Activated T-cell treated with anti-CD3 and anti-CD28 coated beads, Interleukin-2, amount 50 U/mL, for 72 hours (primary cell): ENCODE measurements around the gene CR2. TPM values are rescaled to one million over a fixed set of nuclear protein-coding genes. Genes with fewer than 3 reads are reported as not detected.
A peak's percentile ranks its signal among the peaks of the same experiment; 100 is the strongest.

Experiments
- ATAC-seq, 2 donors: fragments of 150-1000 bp; cut with Tn5 transposase; replicated peaks in 1 of 2; 2 replicates each; pipeline ENCODE4 v1.10.0; 2021; ENCODE audit warnings: moderate library complexity in 2 of 2, mild to moderate bottlenecking in 1 of 2
- DNase-seq, 2 donors: peaks; one replicate each; pipeline ENCODE4 v3.0.0; 2021 to 2022; ENCODE audit warnings: mixed read lengths in 1 of 2
- H3K27ac Mint-ChIP-seq: one replicate; pipeline ENCODE4 v1.8.0; 2022; ENCODE audit warnings: mild to moderate bottlenecking, moderate library complexity, mixed read lengths
- H3K27me3 Mint-ChIP-seq: one replicate; pipeline ENCODE4 v1.8.0; 2022; ENCODE audit warnings: low read depth, mixed read lengths
- H3K36me3 Mint-ChIP-seq, 2 donors: one replicate each; pipeline ENCODE4 v1.8.0; 2022; ENCODE audit warnings: mixed read lengths in 2 of 2, mild to moderate bottlenecking in 1 of 2; ENCODE audit not compliant: insufficient read depth in 2 of 2
- H3K4me1 Mint-ChIP-seq: one replicate; pipeline ENCODE4 v1.8.0; 2022; ENCODE audit warnings: low read depth, mixed read lengths
- H3K4me3 Mint-ChIP-seq, 2 donors: one replicate each; pipeline ENCODE4 v1.8.0; 2022; ENCODE audit warnings: mild to moderate bottlenecking in 2 of 2, mixed read lengths in 2 of 2, moderate library complexity in 2 of 2
- H3K9me3 Mint-ChIP-seq, 2 donors: one replicate each; pipeline ENCODE4 v1.8.0; 2022; ENCODE audit warnings: mixed read lengths in 2 of 2
- total RNA-seq, 2 donors: library from RNA; stranded (reverse); gene quantifications; one replicate each; pipeline ENCODE4 v1.2.3, GENCODE V29; 2022

CR2 gene
- under 1 TPM; 0.07 to 0.26 TPM for total RNA-seq

GRCh38 chr1:207454046-207454964 is at the start of gene CR2:
Gene CR2 (plus strand): TSS chr1:207454328. CDS start chr1:207454419, 91 bp downstream.
- no peaks in the 10 kb centered on the region for H3K36me3 Mint-ChIP-seq
- peaks cover 8% of the 10 kb centered on the region for H3K4me1 Mint-ChIP-seq
- H3K4me3 Mint-ChIP-seq: peak within 1 kb of the TSS; percentile 72 to 73
- no peak within 1 kb of the TSS for H3K27ac Mint-ChIP-seq
- DNase-seq: peak; percentile 67 to 81
- ATAC-seq: peak; percentile 88 to 89
- no peaks in the 10 kb centered on the region for H3K9me3 Mint-ChIP-seq
- peaks cover 22% of the 10 kb centered on the region for H3K27me3 Mint-ChIP-seq

- peaks cover 0 to 3% of the 10 kb centered on the region in 2 donors for H3K9me3 Mint-ChIP-seq
- DNase-seq (no peak), ATAC-seq (peak; percentile 81 to 88)
- no peak overlapping the region for H3K4me3 Mint-ChIP-seq
- H3K27ac Mint-ChIP-seq: no peak overlapping the region
- H3K4me1 Mint-ChIP-seq: peaks cover 27% of the 10 kb centered on the region
- peaks cover 2 to 8% of the 10 kb centered on the region in 2 donors for H3K36me3 Mint-ChIP-seq
- H3K27me3 Mint-ChIP-seq: peaks cover 6% of the 10 kb centered on the region
Observed at GRCh38 chr1:207404849-207405525, 49.1 kb upstream of the CR2 start.

GRCh38 chr1:207405814-207406213 is 48.3 kb upstream of the CR2 start:
- DNase-seq (no peak), ATAC-seq (no peak)
- Mint-ChIP-seq H3K4me1 (peaks cover 27% of the 10 kb centered on the region), H3K27me3 (peaks cover 6% of the 10 kb centered on the region), H3K9me3 (peaks cover 0 to under 1% of the 10 kb centered on the region in 2 donors), H3K36me3 (peaks cover 1 to 3% of the 10 kb centered on the region in 2 donors), H3K27ac (no peak overlapping the region), H3K4me3 (no peak overlapping the region)

- ATAC-seq (peak; percentile 39 to 73), DNase-seq (no peak)
- H3K4me3 Mint-ChIP-seq: peak overlapping the region; percentile 8 to 40
- peak overlapping the region; percentile 75 for H3K27ac Mint-ChIP-seq
- peaks cover 40% of the 10 kb centered on the region for H3K4me1 Mint-ChIP-seq
- H3K9me3 Mint-ChIP-seq: no peaks in the 10 kb centered on the region
- peaks cover 6% of the 10 kb centered on the region for H3K27me3 Mint-ChIP-seq
- no peaks in the 10 kb centered on the region for H3K36me3 Mint-ChIP-seq
Observed at GRCh38 chr1:207407655-207408260, 46.4 kb upstream of the CR2 start.

GRCh38 chr1:207412845-207413244 is 41.3 kb upstream of the CR2 start:
- DNase-seq (no peak), ATAC-seq (peak; percentile 32 to 44)
- no peak overlapping the region for H3K27ac Mint-ChIP-seq
- H3K27me3 Mint-ChIP-seq: no peaks in the 10 kb centered on the region
- no peaks in the 10 kb centered on the region for H3K9me3 Mint-ChIP-seq
- peaks cover 48% of the 10 kb centered on the region for H3K4me1 Mint-ChIP-seq
- peak overlapping the region in 1 of 2 donors; percentile 62 for H3K4me3 Mint-ChIP-seq
- no peaks in the 10 kb centered on the region for H3K36me3 Mint-ChIP-seq

GRCh38 chr1:207414606-207415108 is 39.5 kb upstream of the CR2 start:
- Mint-ChIP-seq H3K27me3 (no peaks in the 10 kb centered on the region), H3K27ac (no peak overlapping the region), H3K4me3 (peak overlapping the region; percentile 44 to 50), H3K4me1 (peaks cover 38% of the 10 kb centered on the region), H3K9me3 (no peaks in the 10 kb centered on the region), H3K36me3 (no peaks in the 10 kb centered on the region)
- ATAC-seq: peak; percentile 78 to 83
- DNase-seq: peak; percentile 49 to 73

GRCh38 chr1:207417076-207417475 is 37.1 kb upstream of the CR2 start:
- Mint-ChIP-seq H3K4me3 (no peak overlapping the region), H3K9me3 (peaks cover 0 to 5% of the 10 kb centered on the region in 2 donors), H3K4me1 (peaks cover 31% of the 10 kb centered on the region), H3K36me3 (peaks cover 0 to 5% of the 10 kb centered on the region in 2 donors), H3K27ac (no peak overlapping the region), H3K27me3 (no peaks in the 10 kb centered on the region)
- DNase-seq (no peak), ATAC-seq (no peak)

- Mint-ChIP-seq H3K27ac (no peak overlapping the region), H3K9me3 (peaks cover 0 to 5% of the 10 kb centered on the region in 2 donors), H3K36me3 (peaks cover 0 to 5% of the 10 kb centered on the region in 2 donors), H3K4me1 (peaks cover 18% of the 10 kb centered on the region), H3K4me3 (no peak overlapping the region), H3K27me3 (no peaks in the 10 kb centered on the region)
- no peak for DNase-seq
- ATAC-seq: no peak
Observed at GRCh38 chr1:207418351-207418750, 35.8 kb upstream of the CR2 start.

GRCh38 chr1:207420109-207420508 is 34.0 kb upstream of the CR2 start:
- peaks cover 0 to 5% of the 10 kb centered on the region in 2 donors for H3K9me3 Mint-ChIP-seq
- no peak overlapping the region for H3K27ac Mint-ChIP-seq
- DNase-seq (no peak), ATAC-seq (no peak)
- H3K27me3 Mint-ChIP-seq: no peaks in the 10 kb centered on the region
- H3K4me3 Mint-ChIP-seq: no peak overlapping the region
- peaks cover 0 to 5% of the 10 kb centered on the region in 2 donors for H3K36me3 Mint-ChIP-seq
- peaks cover under 1% of the 10 kb centered on the region for H3K4me1 Mint-ChIP-seq

- DNase-seq: no peak
- H3K4me3 Mint-ChIP-seq: no peak overlapping the region
- H3K27ac Mint-ChIP-seq: no peak overlapping the region
- peaks cover 0 to 5% of the 10 kb centered on the region in 2 donors for H3K36me3 Mint-ChIP-seq
- ATAC-seq: no peak
- no peaks in the 10 kb centered on the region for H3K4me1 Mint-ChIP-seq
- no peaks in the 10 kb centered on the region for H3K27me3 Mint-ChIP-seq
- H3K9me3 Mint-ChIP-seq: peaks cover 0 to 5% of the 10 kb centered on the region in 2 donors
Observed at GRCh38 chr1:207421078-207421477, 33.0 kb upstream of the CR2 start.

GRCh38 chr1:207423560-207424292 is 30.4 kb upstream of the CR2 start:
- H3K36me3 Mint-ChIP-seq: peaks cover 3 to 5% of the 10 kb centered on the region in 2 donors
- H3K4me3 Mint-ChIP-seq: no peak overlapping the region
- H3K27me3 Mint-ChIP-seq: peaks cover 19% of the 10 kb centered on the region
- peaks cover 0 to 5% of the 10 kb centered on the region in 2 donors for H3K9me3 Mint-ChIP-seq
- no peaks in the 10 kb centered on the region for H3K4me1 Mint-ChIP-seq
- no peak overlapping the region for H3K27ac Mint-ChIP-seq
- ATAC-seq (no peak), DNase-seq (no peak)

- Mint-ChIP-seq H3K4me1 (no peaks in the 10 kb centered on the region), H3K4me3 (no peak overlapping the region), H3K27me3 (peaks cover 28% of the 10 kb centered on the region), H3K9me3 (peaks cover 0 to 5% of the 10 kb centered on the region in 2 donors), H3K36me3 (peaks cover 3 to 5% of the 10 kb centered on the region in 2 donors), H3K27ac (no peak overlapping the region)
- DNase-seq (no peak), ATAC-seq (no peak)
Observed at GRCh38 chr1:207424570-207425131, 29.5 kb upstream of the CR2 start.
